Heart left ventricle (tissue), 16 donors: ENCODE measurements around the gene FBXW4. TPM values are rescaled to one million over a fixed set of nuclear protein-coding genes. Genes with fewer than 3 reads are reported as not detected.
A peak's percentile ranks its signal among the peaks of the same experiment; 100 is the strongest.

ENCODE experiments used
- ATAC-seq, 4 donors: fragments of 200-7000 bp; cut with Tn5 transposase; one replicate each; pipeline ENCODE4 v1.9.1; 2020 to 2022; ENCODE audit warnings: moderate library complexity in 4 of 4, mild to moderate bottlenecking in 3 of 4, moderate number of reproducible peaks in 1 of 4
- DNase-seq, 5 donors: peaks; one replicate each; pipeline ENCODE4 v3.0.0-alpha.2; 2020
- H3K27ac ChIP-seq, 12 donors: fragments of 200-600 bp; sonication (generic) in 4 of 12; one replicate each; pipeline versions ENCODE4 v1.5.0 to v1.8.0; 2016 to 2022; ENCODE audit warnings: mild to moderate bottlenecking in 2 of 12
- H3K27me3 ChIP-seq, 9 donors: fragments of 200-600 bp; sonication (generic) in 2 of 9; one replicate each; pipeline versions ENCODE4 v1.5.1 to v1.8.0; 2016 to 2022; ENCODE audit warnings: mild to moderate bottlenecking in 3 of 9
- H3K36me3 ChIP-seq, 9 donors: fragments of 200-600 bp; sonication (generic) in 2 of 9; one replicate each; pipeline versions ENCODE4 v1.5.0 to v1.8.0; 2018 to 2022; ENCODE audit warnings: mild to moderate bottlenecking in 2 of 9
- H3K4me1 ChIP-seq, 12 donors: fragments of 200-600 bp; sonication (generic) in 4 of 12; one replicate each; pipeline versions ENCODE4 v1.5.0 to v1.8.0; 2016 to 2022; ENCODE audit warnings: mild to moderate bottlenecking in 3 of 12
- H3K4me3 ChIP-seq, 12 donors: fragments of 200-600 bp; sonication (generic) in 4 of 12; one replicate each; pipeline versions ENCODE4 v1.5.0 to v1.8.0; 2017 to 2022; ENCODE audit warnings: mild to moderate bottlenecking in 9 of 12, moderate library complexity in 4 of 12
- H3K9me3 ChIP-seq, 12 donors: fragments of 200-600 bp; sonication (generic) in 4 of 12; one replicate each; pipeline versions ENCODE4 v1.5.0 to v1.8.0; 2016 to 2022; ENCODE audit warnings: mild to moderate bottlenecking in 1 of 12
- CTCF ChIP-seq, 12 donors: fragments of 200-600 bp; sonication (generic) in 4 of 12; IDR thresholded peaks; one replicate each; pipeline versions ENCODE4 v1.5.0 to v1.8.0; 2018 to 2022; ENCODE audit warnings: antibody characterized with exemption in 12 of 12, mild to moderate bottlenecking in 5 of 12
- POLR2A ChIP-seq, 2 donors: fragments of 450-650 bp; IDR thresholded peaks; one replicate each; pipeline ENCODE4 v1.6.1; 2017; ENCODE audit warnings: antibody characterized with exemption in 2 of 2, mild to moderate bottlenecking in 2 of 2, moderate library complexity in 2 of 2
- WGBS, 4 donors: extraction: QIAGEN DNeasy Blood & Tissue Kit in 2 of 4; methylation state at CpG; one replicate each; pipeline versions ENCODE4 v1.1.5 to v1.1.7; 2013 to 2018; 5-methylcytosine and 5-hydroxymethylcytosine counted together
- intact Hi-C, 10 donors: fragments of 100-400 bp; cut with DNase I; formaldehyde crosslinking; loops; one replicate each; pipeline versions ENCODE4 v1.11.1 to v1.14.2; 2022
- polyA plus RNA-seq, 2 donors: library from polyadenylated mRNA; stranded (reverse); fragments of 200-250 nt; gene quantifications; one replicate each; pipeline ENCODE4 v1.2.3, GENCODE V29; 2013
- total RNA-seq, 9 donors: library from RNA; depleted of rRNA in 2 of 9; stranded (reverse); fragments of >200 nt in 2 of 9; fragmentation: NEBNext Ultra II Directional in 3 of 9; extraction: Animal tissue kit (Norgen Biotek cat#: 25700) in 3 of 9; gene quantifications; one replicate each; pipeline versions ENCODE4 v1.1.0 to v1.2.4, GENCODE V29; 2016 to 2023
- donor health status: ischemic (EF 13 %, LVEDD 7.1; RV severe dilation, severe dysfunction).
- donor health status: healthy with polysubstance abuse.
- donor health status: DM: no; HTN: yes; CAD: no.
- donor health status: DM: no; HTN: no; CAD: no.
- donor health status: ischemic (EF 25% LVEDD 6.9; RV normal size, moderate dysfunction).
- donor health status: ischemic (EF 25% LVEDD 5.7; RV mildly dilated, moderate dysfunction).
- donor health status: healthy.
- donor health status: DM: yes; HTN: yes; CAD: no.
- donor health status: ischemic (EF 35%, LVEDD 5.7; RV mildly dilated, moderate dysfunction).
- donor health status: nonischemic (EF 11% LVEDD 7.7; RV severe dilation, severe dysfunction).
- donor health status: DM: yes; HTN: yes; CAD: no.
- donor health status: PGD.
- donor health status: ischemic (EF 29% LVEDD 5.4; RV normal size, mild dysfunction).
- donor health status: nonischemic (EF 23%, LVEDD 6.1; RV moderate dilation, normal function).

The FBXW4 gene
- total and polyA plus RNA-seq, 11 donors = 35.8 to 116 (median 80.9) TPM

DNA sequence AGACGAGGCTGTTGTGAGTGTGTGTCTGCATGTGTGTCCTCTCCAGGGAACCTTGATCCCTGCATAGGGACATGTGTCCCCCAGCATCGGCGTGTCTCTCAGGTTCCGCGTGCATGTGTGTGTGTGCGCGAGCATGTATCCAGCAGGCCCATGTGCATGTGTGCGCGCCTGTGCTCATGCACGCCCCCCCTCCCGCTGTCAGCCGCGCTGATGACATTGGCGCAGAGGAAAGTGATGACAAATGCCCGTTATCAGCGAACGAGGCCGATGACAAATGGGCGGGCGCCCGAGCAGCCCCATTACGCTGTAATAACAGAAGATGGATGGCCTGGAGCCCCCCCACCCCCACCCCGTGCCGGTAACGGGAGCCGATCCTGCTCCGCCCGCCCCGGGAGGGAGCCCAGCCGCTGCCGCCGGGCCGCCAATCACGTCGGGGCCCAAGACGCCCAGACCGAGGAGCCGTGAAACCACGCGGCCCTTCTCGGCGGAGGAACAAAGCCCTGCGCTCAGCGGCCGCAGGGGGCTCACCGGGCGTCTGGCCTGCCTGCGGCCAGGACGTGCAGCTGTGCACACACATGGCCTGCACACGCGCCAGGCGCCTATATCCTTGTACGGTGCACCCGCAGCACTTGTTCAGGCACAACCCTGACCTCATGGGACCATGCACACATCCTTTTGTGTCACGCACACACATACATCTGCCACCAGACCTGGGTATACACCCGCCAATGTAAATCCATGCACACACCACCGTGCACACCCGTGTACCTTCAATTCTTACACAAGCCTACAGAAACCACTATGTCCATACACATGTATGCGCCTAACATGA is 128.4 kb downstream of the FBXW4 start:
- Histone ChIP-seq H3K27ac (no peak overlapping the region), H3K4me3 (peak overlapping the region in 10 of 12 donors; percentile 4 to 46 (median 31)), H3K36me3 (no peaks in the 10 kb centered on the region), H3K4me1 (peaks cover 0 to 28% (median 16%) of the 10 kb centered on the region in 12 donors), H3K27me3 (peaks cover 10 to 62% (median 49%) of the 10 kb centered on the region in 9 donors), H3K9me3 (no peaks in the 10 kb centered on the region)
- peak in 1 of 5 donors; percentile 56 for DNase-seq
- WGBS, 4 donors = 8 to 15% (median 11%) methylated on average over 36 to 59 of the region's 59 CpGs
- TF ChIP-seq CTCF (IDR thresholded peaks at IDR 0.05) (no peak), POLR2A (IDR thresholded peaks at IDR 0.05) (no peak)
- peak in 1 of 4 donors; percentile 3 for ATAC-seq
- intact Hi-C loops = loop anchor here in 7 of 10 donors (5.0 to 10.0 kb wide), 6 partner anchors 262 to 404 kb away; no protein-coding TSS in a partner anchor

GRCh38 chr10:101565936-101566332 is 129.0 kb downstream of the FBXW4 start:
- no peak for TF ChIP-seq POLR2A (IDR thresholded peaks at IDR 0.05)
- TF ChIP-seq CTCF (IDR thresholded peaks at IDR 0.05) = no peak
- H3K9me3 ChIP-seq = no peaks in the 10 kb centered on the region
- ATAC-seq = no peak
- no peaks in the 10 kb centered on the region for H3K36me3 ChIP-seq
- H3K4me1 ChIP-seq = peaks cover 0 to 27% (median 15%) of the 10 kb centered on the region in 12 donors
- 62 to 72% (median 65%) methylated on average over 6 to 8 of the region's 8 CpGs for WGBS, 4 donors
- peaks cover 10 to 62% (median 49%) of the 10 kb centered on the region in 9 donors for H3K27me3 ChIP-seq
- peak overlapping the region in 5 of 12 donors; percentile 4 to 44 (median 30) for H3K4me3 ChIP-seq
- DNase-seq = peak in 1 of 5 donors; percentile 41
- no peak overlapping the region for H3K27ac ChIP-seq
- intact Hi-C loops = loop anchor here in 7 of 10 donors (5.0 to 10.0 kb wide), 6 partner anchors 261 to 404 kb away; no protein-coding TSS in a partner anchor

GRCh38 chr10:101565370-101565900 is 129.5 kb downstream of the FBXW4 start:
- WGBS, 4 donors = 83 to 89% (median 86%) methylated on average over 5 of the region's 5 CpGs
- TF ChIP-seq CTCF (IDR thresholded peaks at IDR 0.05) (no peak), POLR2A (IDR thresholded peaks at IDR 0.05) (no peak)
- ATAC-seq = no peak
- H3K4me3 ChIP-seq = no peak overlapping the region
- no peaks in the 10 kb centered on the region for H3K36me3 ChIP-seq
- peaks cover 10 to 62% (median 49%) of the 10 kb centered on the region in 9 donors for H3K27me3 ChIP-seq
- intact Hi-C loops = loop anchor here in 7 of 10 donors (5.0 to 10.0 kb wide), 6 partner anchors 261 to 403 kb away; no protein-coding TSS in a partner anchor
- H3K27ac ChIP-seq = no peak overlapping the region
- H3K9me3 ChIP-seq = no peaks in the 10 kb centered on the region
- peaks cover 0 to 22% (median 11%) of the 10 kb centered on the region in 12 donors for H3K4me1 ChIP-seq
- peak in 1 of 5 donors; percentile 23 for DNase-seq

DNA sequence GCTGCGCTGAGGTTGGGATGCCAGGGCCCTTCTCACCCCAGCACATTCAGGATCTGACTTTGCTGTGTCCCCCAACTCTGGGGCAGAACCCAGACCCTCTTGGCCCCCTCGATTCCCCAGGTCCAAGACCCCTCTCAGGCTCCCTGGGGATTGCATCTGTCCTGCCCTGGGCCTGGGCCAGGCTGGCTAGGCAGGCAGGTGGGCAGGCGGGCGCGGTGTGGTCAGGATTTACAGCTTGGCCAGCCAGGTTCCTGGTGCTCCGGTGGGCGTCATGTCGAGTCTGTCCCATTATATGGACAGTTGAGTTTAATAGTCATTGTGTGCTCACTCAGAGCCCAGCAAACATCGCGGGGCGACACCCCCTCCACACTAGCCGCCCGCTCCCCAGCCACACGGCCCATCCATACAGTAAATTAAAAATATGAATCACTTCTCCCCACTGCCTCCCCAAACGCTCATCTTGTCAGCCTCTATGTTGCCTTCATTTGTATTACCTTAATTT is 130.4 kb downstream of the FBXW4 start:
- intact Hi-C loops = loop anchor here in 3 of 10 donors (10.0 kb wide), 2 partner anchors 260 to 290 kb away; no protein-coding TSS in a partner anchor
- WGBS, 4 donors = 87 to 89% (median 88%) methylated on average over 15 of the region's 15 CpGs
- H3K27me3 ChIP-seq = peaks cover 7 to 57% (median 42%) of the 10 kb centered on the region in 9 donors

More for the DNA sequence above, 130.4 kb downstream of the FBXW4 start:
- ATAC-seq = no peak
- no peak overlapping the region for H3K27ac ChIP-seq
- TF ChIP-seq POLR2A (IDR thresholded peaks at IDR 0.05) = no peak
- no peak for TF ChIP-seq CTCF (IDR thresholded peaks at IDR 0.05)
- H3K4me3 ChIP-seq = no peak overlapping the region
- H3K9me3 ChIP-seq = no peaks in the 10 kb centered on the region
- peak in 1 of 5 donors; percentile 47 for DNase-seq
- H3K36me3 ChIP-seq = no peaks in the 10 kb centered on the region
- peaks cover 0 to 17% (median 3%) of the 10 kb centered on the region in 12 donors for H3K4me1 ChIP-seq
